HepG2 (cell line): ENCODE measurements around the gene DPCD. TPM values are rescaled to one million over a fixed set of nuclear protein-coding genes. Genes with fewer than 3 reads are reported as not detected.

Experiments
- ATAC-seq: fragments of 200-7000 bp; cut with Tn5 transposase; 3 replicates; pipeline ENCODE4 v1.9.1; 2020; ENCODE audit warnings: mild to moderate bottlenecking, moderate library complexity
- BruUV-seq: library from RNA; stranded (reverse); fragments of 400-500 nt; replicated peaks from 2 replicates; lab custom pipeline; 2021; lab: Mats Ljungman, UMichigan
- CTCF ChIA-PET: fragments of 300-600 bp; formaldehyde crosslinking; extraction: SDS; loops from one replicate; lab custom pipeline; 2021; ENCODE audit warnings: low total read pairs, inconsistent platforms, low intra/inter-chr PET ratio; lab: Yijun Ruan, JAX
- POLR2A ChIA-PET: fragments of 350-600 bp; sonication (Branson Sonifier 250); formaldehyde crosslinking; loops from one replicate; lab custom pipeline; 2020; ENCODE audit warnings: antibody characterized with exemption, inconsistent platforms; lab: Yijun Ruan, JAX
- DNase-seq: peaks from one replicate; pipeline ENCODE4 v3.0.0-alpha.2; 2015; ENCODE audit warnings: low spot score
- FAIRE-seq: peaks from 3 replicates; lab custom pipeline; 2011; peaks lifted over from hg19 to GRCh38; lab: Jason Lieb, UNC
- H2AFZ ChIP-seq: one replicate; pipeline ENCODE4 v1.6.1; 2011; ENCODE audit warnings: low read length, inconsistent platforms
- H3K27ac ChIP-seq: fragments of 300-600 bp; 3 replicates; pipeline ENCODE4 v1.8.0; 2011; ENCODE audit warnings: mixed run types, mild to moderate bottlenecking, mixed read lengths, low read length, inconsistent platforms; ENCODE audit not compliant: insufficient read depth; ENCODE audit errors: extremely low read length
- H3K27me3 ChIP-seq, 2 experiments: fragments of 200-600 bp in 1 of 2; 2 replicates in 1 of 2; 3 replicates in 1 of 2; pipeline versions ENCODE4 v1.6.0 to v1.8.0; 2011; ENCODE audit warnings: low read length in 2 of 2, mild to moderate bottlenecking in 2 of 2, moderate library complexity in 2 of 2, inconsistent platforms in 1 of 2; ENCODE audit not compliant: insufficient read depth in 2 of 2, control insufficient read depth in 1 of 2
- H3K36me3 ChIP-seq, 2 experiments: fragments of 200-600 bp in 1 of 2; replicated peaks in 1 of 2; 2 replicates in 1 of 2; 3 replicates in 1 of 2; pipeline versions ENCODE4 v1.5.1 to v1.8.0; 2011; ENCODE audit warnings: low read length in 2 of 2, inconsistent platforms in 1 of 2; ENCODE audit not compliant: insufficient read depth in 2 of 2, control insufficient read depth in 1 of 2
- H3K4me1 ChIP-seq: 2 replicates; pipeline ENCODE4 v1.5.1; 2012; ENCODE audit warnings: low read length, inconsistent platforms; ENCODE audit not compliant: insufficient read depth
- H3K4me2 ChIP-seq: 2 replicates; pipeline ENCODE4 v1.6.0; 2011; ENCODE audit warnings: low read depth, low read length, inconsistent platforms
- H3K4me3 ChIP-seq, 3 experiments: fragments of 200-600 bp in 1 of 3; sonication (generic), shearing (Covaris generic) in 1 of 3; replicated peaks in 1 of 3; 2 replicates each; pipeline ENCODE4 v1.5.1; 2011 to 2016; ENCODE audit warnings: low read length in 3 of 3, inconsistent platforms in 2 of 3, low read depth in 2 of 3, mild to moderate bottlenecking in 2 of 3, control low read depth in 1 of 3, mixed read lengths in 1 of 3; ENCODE audit not compliant: insufficient read depth in 1 of 3
- H3K79me2 ChIP-seq: one replicate; pipeline ENCODE4 v1.6.1; 2011; ENCODE audit warnings: low read length, inconsistent platforms; ENCODE audit not compliant: insufficient read depth
- H3K9ac ChIP-seq: 2 replicates; pipeline ENCODE4 v1.6.0; 2011; ENCODE audit warnings: mild to moderate bottlenecking, low read depth, low read length, inconsistent platforms; ENCODE audit not compliant: insufficient read depth
- H3K9me3 ChIP-seq: 2 replicates; pipeline ENCODE4 v1.5.1; 2012; ENCODE audit warnings: mild to moderate bottlenecking, low read length
- H4K20me1 ChIP-seq: 2 replicates; pipeline ENCODE4 v1.6.0; 2011; ENCODE audit warnings: inconsistent platforms, mild to moderate bottlenecking, low read length, moderate library complexity; ENCODE audit not compliant: insufficient read depth
- AKAP8 ChIP-seq: sonication (generic); formaldehyde crosslinking; IDR thresholded peaks from 2 replicates; pipeline ENCODE4 v1.5.1; 2020; ENCODE audit warnings: mild to moderate bottlenecking, missing genetic modification reagents
- ELK4 ChIP-seq: sonication (generic); formaldehyde crosslinking; IDR thresholded peaks from 2 replicates; pipeline ENCODE4 v1.9.0; 2021; ENCODE audit warnings: missing genetic modification reagents, borderline replicate concordance
- HDAC2 ChIP-seq: sonication (generic); formaldehyde crosslinking; IDR thresholded peaks from 2 replicates; pipeline ENCODE4 v1.4.0; 2020; ENCODE audit warnings: missing genetic modification reagents
- HES4 ChIP-seq: sonication (generic); formaldehyde crosslinking; IDR thresholded peaks from 2 replicates; pipeline ENCODE4 v1.9.0; 2021; ENCODE audit warnings: mild to moderate bottlenecking, missing genetic modification reagents, borderline replicate concordance
- ZNF414 ChIP-seq: sonication (generic); formaldehyde crosslinking; IDR thresholded peaks from 2 replicates; pipeline ENCODE4 v1.5.0; 2020; ENCODE audit warnings: missing genetic modification reagents
- ZNF569 ChIP-seq: sonication (generic); formaldehyde crosslinking; IDR thresholded peaks from 2 replicates; pipeline ENCODE4 v1.5.0; 2020; ENCODE audit warnings: mild to moderate bottlenecking, missing genetic modification reagents, moderate library complexity, borderline replicate concordance
- ZNF605 ChIP-seq: sonication (generic); formaldehyde crosslinking; IDR thresholded peaks from 2 replicates; pipeline ENCODE4 v1.8.0; 2022; ENCODE audit warnings: mild to moderate bottlenecking, missing genetic modification reagents
- WGBS: methylation state at CpG from one replicate; pipeline ENCODE4 v1.1.6; 2017; ENCODE audit warnings: low lambda C conversion rate; 5-methylcytosine and 5-hydroxymethylcytosine counted together
- in situ Hi-C: cut with HindIII; loops from 2 replicates; pipeline ENCODE4 v1.10.0; 2017; ENCODE audit warnings: low pct_unique_long_range_greater_than_20kb; ENCODE audit not compliant: extremely low pct_ligation_motif_present
- intact Hi-C: fragments of 100-400 bp; cut with micrococcal nuclease; formaldehyde crosslinking; loops from one replicate; pipeline ENCODE4 v1.10.0; 2022; ENCODE audit not compliant: unreplicated experiment
- polyA plus RNA-seq, 8 experiments: library from polyadenylated mRNA; depleted of rRNA in 3 of 8; stranded (reverse) in 7 of 8; unstranded in 1 of 8; fragments of >200 nt; fragmentation: Illumina TruSeq in 4 of 8; extraction: Trizol in 4 of 8; gene quantifications; 2 replicates each; pipeline versions ENCODE4 v1.2.1 to v1.2.3, GENCODE V29; 2011 to 2016; ENCODE audit warnings: low read depth in 4 of 8, missing spikeins in 1 of 8, mixed read lengths in 1 of 8; ENCODE audit not compliant: insufficient read depth in 1 of 8
- total RNA-seq, 5 experiments: library from RNA; depleted of rRNA; stranded (reverse); fragments of >200 nt; fragmentation: Illumina TruSeq; extraction: Trizol; gene quantifications; 2 replicates each; pipeline ENCODE4 v1.2.3, GENCODE V29; 2016; ENCODE audit warnings: low read depth in 1 of 5

Gene DPCD
- total and polyA plus RNA-seq, 2 of the 13 experiments (the other 11 are each of a cell fraction or from before 2014, with no cell fraction given) = 25.2 to 27.0 TPM

DNA sequence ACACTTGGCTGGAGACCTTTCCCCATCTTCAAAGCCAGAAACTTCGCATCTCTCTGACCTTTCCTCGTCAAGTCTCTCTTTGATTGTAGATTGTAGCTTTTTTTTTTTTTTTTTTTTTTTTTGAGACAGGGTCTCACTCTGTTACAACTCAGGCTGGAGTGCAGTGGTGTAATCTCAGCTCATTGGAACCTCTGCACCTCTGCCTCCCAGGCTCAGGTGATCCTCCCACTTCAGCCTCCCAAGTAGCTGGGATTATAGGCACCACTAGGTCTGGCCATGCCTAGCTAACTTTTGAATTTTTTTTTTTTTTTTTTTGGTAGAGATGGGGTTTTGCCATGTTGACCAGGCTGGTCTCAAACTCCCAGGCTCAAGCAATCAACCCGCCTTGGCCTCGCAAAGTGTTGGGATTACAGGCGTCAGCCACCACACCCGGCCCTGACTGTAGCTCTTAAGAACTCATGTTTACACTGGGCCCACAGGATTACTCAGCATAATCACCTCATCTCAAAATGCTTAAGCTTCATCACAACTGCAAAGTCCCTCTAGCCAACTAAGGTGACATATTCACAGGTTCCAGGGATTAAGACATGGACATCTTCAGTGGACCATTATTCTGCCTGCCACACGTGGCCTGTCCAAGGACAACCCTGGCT, 11.8 kb upstream of the DPCD start:
- no peak overlapping the region for H3K27ac ChIP-seq
- no peak overlapping the region for H3K4me2 ChIP-seq
- 91% methylated on average over 7 of the region's 7 CpGs for WGBS
- H3K9ac ChIP-seq = no peak overlapping the region
- H3K4me1 ChIP-seq = peaks cover 2% of the 10 kb centered on the region
- no peaks in the 10 kb centered on the region for H3K27me3 ChIP-seq
- CTCF ChIA-PET = no interaction called here
- FAIRE-seq (no peak), DNase-seq (no peak), ATAC-seq (no peak)
- H3K9me3 ChIP-seq = no peaks in the 10 kb centered on the region
- no peak for TF ChIP-seq ELK4 (CRISPR knock-in tag)
- TF ChIP-seq ZNF569 = no peak
- TF ChIP-seq HES4 = no peak
- TF ChIP-seq HDAC2 (CRISPR knock-in tag) = no peak
- no peak for TF ChIP-seq AKAP8 (CRISPR knock-in tag)
- no peak for TF ChIP-seq ZNF605 (CRISPR knock-in tag)
- TF ChIP-seq ZNF414 (CRISPR knock-in tag) = no peak
- no TSS peak for BruUV-seq
- intact Hi-C loops (no loop called here), in situ Hi-C loops (no loop called here)
- H4K20me1 ChIP-seq = no peaks in the 10 kb centered on the region
- POLR2A ChIA-PET = interaction anchor here (2.0 kb wide), 1 partner anchor 10 kb away, joined by 6 read pairs; no protein-coding TSS in a partner anchor
- no peak overlapping the region for H2AFZ ChIP-seq
- peaks cover 0 to 4% of the 10 kb centered on the region in 2 experiments; a peak in 2 of 5 replicates for H3K36me3 ChIP-seq
- no peak overlapping the region for H3K4me3 ChIP-seq
- H3K79me2 ChIP-seq = no peaks in the 10 kb centered on the region
